Amniotic stem cell (primary cell): ENCODE measurements around the gene PTX4.

ENCODE experiments used
- DNase-seq: peaks from one replicate; lab custom pipeline; 2025; lab: John Stamatoyannopoulos, UW

Gene PTX4

DNA sequence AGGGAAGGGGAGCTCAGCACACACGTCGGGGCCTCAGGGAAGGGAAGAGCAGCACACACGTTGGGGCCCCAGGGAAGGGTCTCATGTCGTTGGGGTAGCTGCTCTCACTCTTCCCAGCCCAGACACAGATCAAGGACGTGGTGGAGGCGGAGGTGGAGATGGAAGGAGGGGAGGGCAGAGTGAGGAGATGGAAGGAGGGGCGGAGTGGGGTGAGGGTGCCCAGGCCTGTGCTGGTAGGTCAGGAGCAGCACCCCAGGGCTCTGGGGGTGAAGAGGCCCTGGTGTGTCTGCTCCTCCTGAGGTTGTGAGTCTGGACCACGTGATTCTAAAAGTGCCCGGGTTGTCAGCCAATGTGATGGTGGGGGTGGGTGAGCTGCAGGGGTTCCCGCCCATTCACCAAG lies 28.8 kb downstream of the PTX4 start:
- DNase-seq, result no peak

DNA sequence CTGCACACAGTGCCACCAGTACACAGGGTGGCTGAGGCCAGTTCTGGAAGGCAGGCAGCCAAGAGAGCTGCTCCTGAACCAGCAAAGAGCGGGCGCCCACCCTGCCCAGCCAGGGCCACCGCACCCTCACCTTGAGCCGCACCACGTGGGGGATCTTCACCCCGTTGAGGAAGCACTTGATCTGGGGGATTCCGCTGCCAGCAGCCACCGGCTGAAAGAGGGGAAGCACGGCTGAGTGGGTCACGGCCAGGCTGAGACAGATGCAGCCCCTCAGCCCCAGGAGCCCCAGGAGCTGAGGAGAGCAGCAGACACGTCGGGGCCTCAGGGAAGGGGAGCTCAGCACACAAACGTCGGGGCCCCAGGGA lies 29.8 kb downstream of the PTX4 start:
- DNase-seq, result no peak

DNA sequence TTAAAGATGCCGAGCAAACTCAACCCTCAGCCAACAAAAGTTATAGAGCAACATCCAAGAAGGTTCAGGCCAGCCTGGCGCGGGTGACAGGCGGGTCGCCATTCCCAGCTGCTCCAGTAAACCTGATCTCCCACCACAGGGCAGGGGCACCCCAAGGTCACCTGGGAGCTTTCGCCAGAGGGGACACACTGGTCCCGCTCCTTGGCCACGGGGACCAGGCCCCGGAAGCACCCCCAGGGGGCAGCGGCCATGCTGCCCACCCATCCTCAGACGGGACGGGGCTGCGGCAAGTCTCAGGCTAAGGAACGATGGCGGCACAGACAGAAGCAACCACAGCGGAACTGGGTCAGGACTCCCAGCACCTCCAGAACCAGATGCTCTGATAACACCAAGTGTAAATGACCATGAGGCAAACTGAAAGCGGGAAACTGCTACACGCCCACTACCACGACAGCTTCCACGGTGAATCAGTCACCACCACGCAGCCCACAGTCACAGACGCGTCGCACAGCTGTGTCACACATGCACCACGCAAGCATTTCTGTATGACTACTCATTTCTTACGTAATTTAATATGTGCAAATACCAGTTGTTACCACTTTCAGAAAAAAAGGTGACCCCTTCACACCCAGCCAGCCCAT lies 30.3 kb downstream of the PTX4 start:
- no peak for DNase-seq

DNA sequence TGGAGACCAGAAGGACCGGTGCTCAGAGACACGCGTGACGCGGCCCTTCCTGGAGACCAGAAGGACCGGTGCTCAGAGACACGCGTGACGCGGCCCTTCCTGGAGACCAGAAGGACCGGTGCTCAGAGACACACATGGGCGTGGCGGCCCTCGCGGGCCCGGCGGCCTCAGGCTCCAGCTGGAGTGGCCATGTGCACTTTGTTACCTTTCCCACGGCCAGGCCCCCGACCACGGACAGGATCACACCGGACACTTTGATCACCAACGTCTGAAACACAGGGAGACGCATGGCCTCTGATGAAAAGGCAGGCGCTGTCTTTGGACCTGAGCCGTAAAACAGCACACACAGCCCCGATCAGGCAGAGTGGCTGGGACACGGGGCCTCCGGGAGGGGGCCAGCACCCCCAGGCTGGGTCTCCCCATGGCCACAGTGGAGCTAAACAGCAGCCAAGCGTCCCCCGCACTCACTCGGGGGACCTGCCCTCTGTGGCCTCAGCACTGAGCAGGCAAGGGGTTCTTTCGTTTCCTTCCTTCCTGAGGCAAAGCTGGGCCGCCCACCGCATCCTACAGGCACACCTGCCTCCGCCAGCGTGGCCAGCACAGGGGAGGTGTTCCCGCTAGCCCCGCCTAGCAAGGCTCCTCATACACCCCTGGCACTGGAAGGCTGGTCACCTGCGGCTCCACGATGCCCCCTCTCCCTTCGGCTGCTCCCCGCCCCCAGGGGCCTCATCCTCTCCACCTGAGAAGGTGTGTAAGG lies 31.1 kb downstream of the PTX4 start:
- no peak for DNase-seq

DNA sequence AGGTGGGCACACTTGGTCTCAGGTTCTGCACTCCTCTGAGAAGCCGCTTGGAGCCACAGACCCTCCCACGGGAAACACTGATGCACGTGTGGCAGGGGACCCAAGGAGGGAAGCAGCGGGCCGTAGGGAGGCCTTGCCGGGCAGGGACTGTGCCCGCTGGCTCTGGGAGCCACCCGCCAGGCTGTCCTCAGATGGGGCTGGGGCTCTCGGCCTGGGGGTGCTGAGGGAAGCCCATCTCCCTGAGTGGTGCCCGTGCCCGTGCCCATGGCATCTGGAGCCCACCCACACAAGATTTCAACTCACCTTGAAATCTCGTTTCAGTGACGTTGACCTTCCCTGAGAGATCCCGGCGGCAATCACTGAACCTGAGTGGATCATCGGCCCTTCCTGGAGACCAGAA lies 31.8 kb downstream of the PTX4 start:
- no peak for DNase-seq

DNA sequence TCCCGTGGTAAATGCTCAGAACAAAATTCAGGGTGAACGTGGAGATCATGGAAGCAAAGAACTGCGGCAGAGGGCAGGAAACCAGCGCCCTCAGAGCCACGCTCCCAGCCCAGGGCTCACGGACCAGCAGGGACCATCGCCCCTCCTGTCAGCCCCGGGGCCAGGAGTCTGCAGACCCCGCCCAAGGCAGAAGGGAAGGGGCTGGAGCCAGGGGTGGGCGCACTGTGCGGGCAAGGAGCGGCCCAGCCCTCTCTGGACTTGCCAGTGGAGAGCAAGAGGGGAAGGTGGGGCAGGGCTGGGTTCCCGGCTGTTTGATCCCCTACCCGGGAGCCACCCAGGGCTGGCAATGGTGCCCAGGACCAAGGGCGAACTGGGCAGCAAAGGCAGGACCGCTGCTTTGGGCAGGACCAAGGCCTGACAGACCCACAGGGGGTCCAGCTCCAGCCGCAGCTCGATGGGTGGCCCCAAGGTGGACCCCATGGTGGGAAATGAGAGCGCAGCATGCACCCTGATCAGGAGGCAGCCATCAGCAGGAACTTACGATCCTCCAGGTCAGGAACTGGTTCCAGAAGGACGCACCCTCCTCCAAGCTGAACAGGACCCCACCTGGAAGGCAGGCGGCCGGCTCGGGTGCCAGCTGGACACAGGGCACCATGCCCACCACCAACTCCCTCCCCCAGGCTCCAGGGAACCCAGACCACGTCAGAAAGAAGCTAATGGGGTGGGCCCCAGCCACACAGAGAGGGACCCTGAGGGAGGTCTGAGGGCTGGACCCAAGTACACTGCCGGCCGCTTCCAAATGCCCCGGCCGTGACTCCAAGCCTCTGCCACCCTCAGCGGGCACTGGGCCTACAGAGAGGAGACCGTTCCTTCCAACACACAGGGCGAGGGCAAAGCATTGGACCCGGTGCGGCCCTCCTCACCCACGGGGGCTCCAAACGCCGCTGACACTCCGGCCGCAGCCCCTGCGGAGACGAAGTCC lies 33.3 kb downstream of the PTX4 start:
- DNase-seq, result no peak

DNA sequence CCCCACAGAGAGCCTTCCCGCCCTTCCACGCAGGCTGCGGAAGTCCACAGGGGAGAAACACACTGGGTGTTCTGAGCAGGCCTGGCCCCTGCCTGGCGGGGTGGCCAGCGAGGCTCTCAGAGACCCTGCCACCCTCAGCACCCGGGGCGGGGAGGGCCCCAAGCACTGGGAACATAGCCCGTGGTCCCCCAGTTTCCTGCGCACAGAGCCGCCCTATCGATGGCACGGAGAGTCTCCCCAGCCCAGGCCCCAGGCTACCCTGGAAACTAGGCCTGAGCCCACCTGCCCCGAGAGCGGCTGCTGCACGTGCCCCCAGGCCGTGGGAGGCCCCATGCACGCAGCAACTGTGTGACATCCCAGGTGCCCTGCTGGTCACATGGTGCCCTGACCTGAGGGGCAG lies 34.2 kb downstream of the PTX4 start:
- no peak for DNase-seq

DNA sequence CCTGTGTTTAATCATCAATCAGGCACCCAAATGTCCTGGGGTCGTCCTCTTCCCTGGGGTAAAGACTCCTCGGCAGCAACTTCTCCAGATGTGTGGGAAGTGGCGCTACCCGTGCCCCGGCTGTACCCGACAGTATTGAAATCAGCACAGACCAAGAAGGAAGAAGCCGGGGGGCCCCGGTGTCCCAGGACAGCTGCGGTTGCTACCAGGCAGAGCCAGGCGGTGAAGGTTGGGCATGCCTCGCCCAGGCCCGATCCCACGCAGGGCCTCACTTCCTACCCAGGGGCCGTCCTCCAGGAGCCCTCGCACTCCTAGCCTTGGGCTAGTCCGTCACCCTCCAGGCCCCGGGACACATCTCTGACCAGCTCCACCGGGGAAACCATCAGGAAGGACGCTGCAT lies 35.4 kb downstream of the PTX4 start:
- DNase-seq, result no peak

DNA sequence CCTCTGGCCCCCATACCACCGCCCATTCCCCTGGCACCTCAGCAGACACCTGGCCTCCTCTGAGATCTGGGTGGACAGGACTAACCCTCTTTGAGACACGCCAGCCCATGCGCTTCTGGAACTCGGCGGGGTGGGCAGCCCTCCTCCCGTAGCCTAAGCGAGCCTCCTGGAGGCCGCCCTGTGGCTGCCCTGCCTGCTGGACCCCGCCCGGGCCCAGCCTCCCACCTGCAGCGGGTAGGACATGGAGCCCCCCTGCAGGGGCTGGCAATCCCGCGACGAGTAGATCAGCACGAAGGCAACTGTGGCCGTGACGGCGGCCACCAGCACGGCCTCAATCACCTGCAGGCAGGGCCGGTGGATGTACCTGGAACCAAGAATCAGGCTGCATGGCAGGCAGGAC lies 36.2 kb downstream of the PTX4 start:
- no peak for DNase-seq

DNA sequence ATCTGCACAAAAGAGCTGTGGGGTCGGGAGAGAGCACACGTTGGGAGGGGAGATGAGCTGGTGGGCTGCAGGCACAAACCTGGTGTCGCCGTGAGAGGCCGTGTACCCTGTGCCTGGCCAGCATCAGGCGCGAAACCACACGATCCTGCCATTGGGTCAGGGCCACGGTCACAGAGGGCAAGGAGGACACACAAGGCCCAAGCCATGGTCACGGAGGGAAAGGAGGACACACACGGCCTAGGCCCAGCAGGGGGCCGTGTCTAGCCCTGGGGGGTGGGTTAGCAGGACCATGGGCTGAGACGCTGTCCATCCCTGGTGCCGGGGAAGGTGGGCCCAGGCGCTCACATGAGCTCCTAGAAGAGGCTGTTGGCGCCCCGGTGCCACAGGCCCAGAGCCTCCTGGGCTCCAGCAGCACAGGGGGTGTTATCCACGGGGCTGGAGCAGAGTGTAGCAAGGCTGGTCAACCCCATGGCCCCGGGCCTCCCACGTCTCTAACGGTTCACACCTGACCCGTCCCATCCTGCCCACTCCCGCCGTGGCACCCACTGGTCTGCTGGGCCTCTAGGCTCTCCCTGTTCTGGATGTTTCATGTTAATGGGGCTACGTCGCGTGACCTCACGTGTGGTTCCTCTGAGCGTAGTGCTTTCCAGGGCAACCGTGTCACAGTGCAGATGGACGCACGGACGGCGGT lies 36.9 kb downstream of the PTX4 start:
- DNase-seq, result no peak

DNA sequence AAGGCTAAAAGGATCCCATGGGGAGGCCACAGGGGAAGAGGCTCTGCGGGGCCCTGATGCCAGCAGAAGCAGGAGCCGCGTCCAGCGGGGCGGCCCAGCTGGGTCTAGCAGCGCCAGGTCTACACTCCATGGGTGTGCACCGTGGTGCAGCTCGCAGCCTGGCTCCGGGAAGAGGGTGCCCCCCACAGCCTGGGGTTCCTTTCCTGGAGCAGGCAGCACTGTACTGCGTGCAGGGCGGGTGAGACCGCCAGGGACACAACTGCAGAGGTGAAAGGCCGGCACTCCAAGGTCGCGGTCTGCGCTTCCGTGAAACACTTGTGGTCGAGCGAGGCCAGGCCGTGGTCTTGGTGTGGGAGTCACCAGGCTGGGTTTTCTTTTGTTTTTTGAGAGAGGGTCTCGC lies 37.9 kb downstream of the PTX4 start:
- no peak for DNase-seq

DNA sequence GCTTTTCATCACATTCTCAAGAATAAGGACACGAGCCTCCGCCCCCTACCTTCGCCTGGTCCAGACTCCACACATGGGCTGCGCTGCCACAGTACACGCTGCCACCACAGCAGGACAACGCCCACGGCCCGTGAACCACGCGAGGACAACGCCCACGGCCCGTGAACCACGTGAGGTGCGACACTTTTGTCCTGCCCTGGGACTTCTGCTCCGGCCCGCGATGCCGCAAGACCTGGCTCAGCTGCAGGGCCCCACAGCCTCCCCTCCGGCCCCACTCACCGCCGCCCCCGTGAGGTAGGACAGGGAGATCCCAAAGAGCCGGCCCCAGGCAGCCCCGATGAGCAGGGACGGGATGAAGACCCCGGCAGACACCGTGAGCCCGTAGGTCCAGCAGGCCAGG lies 38.5 kb downstream of the PTX4 start:
- DNase-seq, result no peak

DNA sequence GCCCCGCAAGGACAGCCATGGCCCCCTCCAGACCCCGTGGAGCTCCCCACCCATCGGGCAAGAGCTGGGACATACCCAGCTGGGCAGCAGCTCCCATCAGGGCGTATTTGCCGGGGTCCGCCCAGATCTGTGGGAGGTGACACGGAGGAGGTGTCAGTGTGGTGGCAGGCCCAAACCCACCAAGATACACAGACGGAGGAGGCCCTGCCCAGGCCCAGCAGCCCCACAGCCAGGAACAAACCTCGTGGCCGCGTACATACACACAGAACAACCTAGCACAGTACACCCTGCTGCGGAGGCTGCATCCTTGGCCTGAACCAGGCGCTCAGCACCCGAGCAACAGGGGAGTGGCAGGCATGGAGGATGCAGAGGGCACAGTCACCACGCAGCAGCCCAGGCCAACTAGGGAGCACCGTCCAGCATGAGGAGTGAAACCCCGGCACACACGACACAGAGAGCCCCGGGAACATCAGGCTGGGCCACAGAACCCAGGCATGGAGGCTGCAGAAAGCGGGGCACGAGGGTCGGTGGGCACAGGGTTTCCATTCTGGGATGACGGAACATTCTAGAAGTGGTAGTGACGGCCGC lies 39.4 kb downstream of the PTX4 start:
- no peak for DNase-seq

DNA sequence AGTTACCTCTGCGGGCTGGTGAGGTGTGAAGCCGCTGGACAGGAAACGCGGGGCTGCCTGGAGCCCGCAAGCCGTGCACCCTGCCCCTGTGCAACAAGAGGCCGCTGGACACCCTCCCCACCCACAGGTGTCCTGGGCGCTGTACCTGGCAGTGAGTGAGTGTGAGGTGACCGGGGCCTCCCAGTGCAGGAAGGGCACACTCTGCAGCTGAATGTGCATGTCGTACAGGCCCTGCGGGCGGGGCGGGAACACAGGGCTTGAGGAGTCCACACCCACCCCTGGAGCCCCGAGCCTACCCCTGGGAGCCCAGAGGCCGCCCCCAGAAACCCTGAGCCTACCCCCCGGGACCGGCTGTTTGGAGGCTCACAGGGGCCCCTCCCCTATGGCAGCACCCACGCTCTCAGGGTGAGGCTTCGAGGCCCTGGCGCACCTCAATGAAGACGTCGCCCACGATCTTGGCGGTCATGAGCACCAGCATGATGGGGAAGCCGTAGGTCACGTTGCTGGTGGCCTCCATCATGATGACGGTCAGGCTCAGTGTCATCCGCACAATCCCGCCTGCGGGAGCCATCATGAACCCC lies 40.1 kb downstream of the PTX4 start:
- no peak for DNase-seq

DNA sequence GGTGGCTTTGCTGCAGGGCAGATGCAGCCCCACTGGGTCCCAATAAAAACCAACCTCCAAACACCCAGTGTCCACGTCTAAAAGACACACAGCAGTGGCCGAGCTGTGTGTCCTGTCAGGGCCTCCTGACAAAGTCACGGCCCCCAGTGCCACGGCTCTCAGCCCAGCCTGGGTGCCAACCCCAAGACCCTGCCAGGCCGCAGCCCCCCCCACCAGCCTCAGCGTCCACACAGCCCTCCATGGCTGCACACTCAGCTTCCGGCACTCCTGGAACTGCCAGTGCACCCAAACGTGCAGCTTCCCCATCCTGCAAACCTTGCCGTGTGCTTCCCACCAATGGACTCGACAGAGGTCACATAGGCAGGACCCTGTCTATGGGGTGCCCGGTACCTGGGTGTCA lies 40.8 kb downstream of the PTX4 start:
- no peak for DNase-seq

DNA sequence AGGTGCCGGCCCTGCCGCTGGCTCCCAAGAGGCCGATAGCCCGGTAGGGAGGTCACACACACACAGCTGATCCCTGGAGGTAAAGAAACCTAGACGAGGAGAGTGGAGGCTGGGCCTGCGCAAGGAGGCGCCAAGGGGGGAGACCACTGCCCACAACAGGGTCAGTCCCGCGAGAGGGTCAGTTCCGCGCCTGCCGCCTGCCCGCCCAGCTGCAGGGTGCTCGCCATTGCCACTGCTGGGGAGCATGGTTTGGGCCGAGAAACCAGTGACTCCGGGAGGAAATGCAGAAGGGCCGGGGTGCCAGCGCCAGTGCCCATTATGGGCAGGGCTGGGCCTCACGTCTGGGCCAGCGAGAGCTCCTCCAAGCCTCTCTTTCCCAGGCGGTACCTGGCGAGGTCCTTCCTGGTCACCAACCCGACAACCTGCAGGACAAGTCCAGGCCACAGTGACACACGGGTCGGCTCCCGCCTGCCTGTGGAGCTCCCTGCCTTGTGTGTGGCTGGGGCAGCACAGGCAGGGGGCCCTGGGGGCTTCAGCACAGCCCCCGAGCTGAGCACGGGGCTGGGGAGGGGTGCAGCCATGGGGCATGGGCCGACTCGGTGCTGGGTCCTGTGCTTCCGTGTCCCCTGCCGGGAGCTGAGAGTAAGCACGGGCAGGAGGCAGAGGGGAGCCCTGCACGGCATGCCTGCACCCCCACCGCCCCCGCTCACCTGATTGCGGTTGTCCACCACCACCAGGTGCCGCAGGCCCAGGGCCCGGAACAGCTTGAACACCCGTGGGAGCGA lies 42.3 kb downstream of the PTX4 start:
- no peak for DNase-seq

DNA sequence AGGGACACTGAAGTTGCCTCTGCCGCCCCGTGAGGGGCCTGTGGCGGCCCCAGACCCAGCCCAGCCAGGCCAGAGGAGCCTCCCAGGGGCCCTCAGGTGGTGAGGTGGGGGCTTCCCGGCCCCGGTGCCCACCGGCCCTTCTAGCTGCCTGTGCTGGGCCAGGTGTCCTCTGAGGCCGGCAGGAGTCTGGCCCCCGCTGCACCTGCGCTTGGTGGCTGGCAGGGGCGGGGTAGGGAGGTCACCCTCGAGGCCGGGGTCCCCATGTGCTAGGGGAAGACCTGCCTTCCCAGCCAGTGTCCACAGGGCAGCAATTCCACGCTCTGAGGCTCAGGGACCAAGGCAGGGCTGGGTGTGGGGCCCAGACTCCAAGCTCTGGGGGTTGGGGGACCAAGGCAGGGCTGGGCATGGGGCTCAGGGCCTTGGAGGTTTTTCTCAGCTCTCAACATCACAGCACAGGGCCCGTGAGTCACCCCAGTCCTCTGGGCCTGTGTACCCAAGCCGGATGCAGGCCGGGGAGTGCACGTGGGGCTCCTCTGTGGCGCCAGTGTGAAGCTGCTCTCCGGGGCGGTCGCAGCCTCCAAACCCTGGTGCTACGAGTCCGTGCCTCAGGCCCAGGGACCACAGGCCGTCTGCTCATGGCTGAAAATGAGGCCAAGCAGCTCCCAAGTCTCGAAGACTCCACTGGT lies 43.1 kb downstream of the PTX4 start:
- no peak for DNase-seq

DNA sequence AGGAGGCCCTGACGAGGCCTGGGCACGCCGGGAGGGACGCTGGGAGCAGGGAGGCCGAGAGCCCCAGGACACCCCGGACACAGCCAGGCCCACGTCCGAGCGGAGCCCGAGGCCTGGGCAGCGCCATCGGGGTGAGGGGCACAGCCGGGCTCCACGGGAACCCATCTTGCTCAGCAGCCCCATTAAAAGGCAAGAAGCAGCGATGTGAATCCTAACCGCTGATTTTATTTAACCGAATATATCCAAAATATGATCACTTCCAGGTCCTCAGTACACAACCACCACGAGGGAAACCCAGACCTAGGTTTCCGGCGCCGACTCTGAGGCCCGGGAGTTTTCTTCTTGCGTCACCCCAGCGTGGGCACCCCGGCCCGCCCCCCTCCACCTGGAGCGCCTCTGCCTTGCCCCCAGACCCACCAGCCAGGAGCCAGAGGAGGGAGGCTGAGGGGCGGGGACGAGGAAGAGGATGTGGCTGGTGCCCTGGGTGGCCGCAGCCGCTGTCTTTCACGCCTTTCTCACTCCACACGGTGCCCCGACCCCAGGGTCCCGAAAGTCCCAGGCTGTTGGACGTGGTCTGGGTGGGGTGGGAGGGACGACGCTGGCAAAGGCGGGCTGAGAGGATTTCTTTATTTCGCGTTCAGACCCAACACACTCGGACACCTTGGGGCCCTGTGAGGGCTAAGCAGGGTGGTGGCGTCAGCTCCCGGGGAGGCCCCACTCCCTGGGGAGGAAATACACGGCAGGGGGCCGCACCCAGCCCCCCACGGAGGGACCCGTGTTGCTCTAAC lies 43.8 kb downstream of the PTX4 start:
- no peak for DNase-seq

DNA sequence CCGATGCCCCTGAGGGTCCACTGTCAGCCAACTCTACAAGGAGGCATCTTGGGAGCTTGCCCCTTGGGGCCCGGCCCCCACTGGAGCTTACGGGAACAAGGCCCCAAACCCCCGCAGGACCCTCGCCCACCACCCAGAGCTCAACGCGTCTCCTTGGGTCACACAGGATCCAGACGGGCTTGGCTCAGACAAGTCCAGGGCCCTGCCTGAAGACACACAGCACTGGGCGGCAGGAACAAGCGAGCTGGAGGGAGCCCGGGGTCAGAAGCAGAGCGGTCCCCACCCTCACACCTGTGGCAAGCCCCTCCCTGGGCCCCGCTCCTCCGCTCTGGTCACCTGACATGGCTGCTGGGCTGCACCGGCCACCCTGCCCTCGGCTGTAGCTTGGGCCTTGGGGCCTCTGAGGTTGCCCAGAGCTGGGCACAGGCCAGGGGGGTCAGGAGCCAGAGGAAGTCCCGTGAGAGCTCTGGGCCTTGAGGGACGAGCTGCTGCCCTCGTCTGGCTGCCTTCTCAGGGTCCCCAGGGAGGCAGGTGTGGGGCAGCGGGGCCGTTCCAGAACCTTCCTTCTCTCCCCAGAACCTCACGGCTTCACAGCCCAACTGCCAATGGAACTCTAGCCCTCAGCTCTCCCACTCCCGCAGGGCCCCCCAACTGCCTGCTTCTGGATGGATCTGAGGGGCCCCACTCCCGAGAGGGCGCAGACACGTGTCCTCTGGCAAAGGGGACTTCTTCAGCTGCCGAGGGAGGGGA lies 44.6 kb downstream of the PTX4 start, which contains the start of gene CCDC154:
CCDC154 (minus strand) TSS at position 577 of the 750 bp plus-strand sequence; CDS start at position 343, 234 bp downstream.
- DNase-seq, result no peak
